Ishikawa (cell line): ENCODE measurements around the gene ARHGEF11.

Experiments
- CEBPB ChIP-seq: IDR thresholded peaks from 2 replicates; pipeline ENCODE4 v1.6.1; 2012
- CREB1 ChIP-seq: IDR thresholded peaks from 2 replicates; pipeline ENCODE4 v1.6.1; 2012; ENCODE audit warnings: low read depth
- EGR1 ChIP-seq: IDR thresholded peaks from 2 replicates; pipeline ENCODE4 v1.6.1; 2012
- EP300 ChIP-seq: IDR thresholded peaks from 2 replicates; pipeline ENCODE4 v1.6.1; 2012; ENCODE audit warnings: borderline replicate concordance
- FOXM1 ChIP-seq: IDR thresholded peaks from 2 replicates; pipeline ENCODE4 v1.6.1; 2012; ENCODE audit warnings: low read depth, borderline replicate concordance
- NFIC ChIP-seq: IDR thresholded peaks from 2 replicates; pipeline ENCODE4 v1.6.1; 2012
- RAD21 ChIP-seq: IDR thresholded peaks from 2 replicates; pipeline ENCODE4 v1.6.1; 2012; ENCODE audit warnings: low read depth
- TAF1 ChIP-seq: IDR thresholded peaks from 2 replicates; pipeline ENCODE4 v1.6.1; 2012; ENCODE audit warnings: low read depth, mild to moderate bottlenecking
- TCF12 ChIP-seq: IDR thresholded peaks from 2 replicates; pipeline ENCODE4 v1.6.1; 2012; ENCODE audit warnings: low read depth
- TEAD4 ChIP-seq: IDR thresholded peaks from 2 replicates; pipeline ENCODE4 v1.6.1; 2012
- YY1 ChIP-seq: IDR thresholded peaks from 2 replicates; pipeline ENCODE4 v1.6.1; 2012; ENCODE audit warnings: low read depth
- ZBTB7A ChIP-seq: IDR thresholded peaks from 2 replicates; pipeline ENCODE4 v1.6.1; 2012; ENCODE audit warnings: low read depth
- TF ChIP-seq, protein P1 (sequence below): IDR thresholded peaks from 2 replicates; pipeline ENCODE4 v1.6.1; 2012
- TF ChIP-seq, protein P2 (sequence below): IDR thresholded peaks from 2 replicates; pipeline ENCODE4 v1.6.1; 2012
- TF ChIP-seq, protein P3 (sequence below): IDR thresholded peaks from 2 replicates; pipeline ENCODE4 v1.6.1; 2012; ENCODE audit warnings: low read depth, mild to moderate bottlenecking

Gene ARHGEF11

GRCh38 chr1:156987715-156988114, 57.8 kb downstream of the ARHGEF11 start:
- no peak for TF ChIP-seq CEBPB
- no peak for TF ChIP-seq RAD21
- TF ChIP-seq CREB1: no peak
- TF ChIP-seq TAF1: no peak

DNA sequence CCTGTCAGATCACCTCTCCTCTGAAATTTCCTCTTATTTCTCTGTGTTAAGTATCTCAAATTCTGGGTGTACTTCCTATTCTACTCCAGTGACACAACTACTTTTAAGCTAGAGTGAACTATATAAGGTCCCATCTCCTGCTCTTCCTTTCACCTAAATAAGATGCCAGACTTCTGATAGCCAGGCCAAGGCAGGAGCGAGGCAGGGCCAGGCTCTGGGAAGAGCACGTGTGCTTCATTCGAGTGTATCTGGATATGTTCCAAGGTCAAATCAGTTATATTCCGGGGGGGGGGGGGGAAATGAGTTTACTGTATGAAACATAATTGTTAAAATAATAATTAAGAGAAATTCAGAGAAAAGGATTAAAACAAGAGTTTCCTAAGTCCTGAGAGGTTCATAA, 65.0 kb downstream of the ARHGEF11 start:
- no peak for TF ChIP-seq YY1
- no peak for TF ChIP-seq TCF12
- TF ChIP-seq EP300: no peak
- TF ChIP-seq ZBTB7A: no peak
- TF ChIP-seq, protein P1, sequence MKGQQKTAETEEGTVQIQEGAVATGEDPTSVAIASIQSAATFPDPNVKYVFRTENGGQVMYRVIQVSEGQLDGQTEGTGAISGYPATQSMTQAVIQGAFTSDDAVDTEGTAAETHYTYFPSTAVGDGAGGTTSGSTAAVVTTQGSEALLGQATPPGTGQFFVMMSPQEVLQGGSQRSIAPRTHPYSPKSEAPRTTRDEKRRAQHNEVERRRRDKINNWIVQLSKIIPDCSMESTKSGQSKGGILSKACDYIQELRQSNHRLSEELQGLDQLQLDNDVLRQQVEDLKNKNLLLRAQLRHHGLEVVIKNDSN: no peak
- TF ChIP-seq TEAD4: no peak
- no peak for TF ChIP-seq RAD21

DNA sequence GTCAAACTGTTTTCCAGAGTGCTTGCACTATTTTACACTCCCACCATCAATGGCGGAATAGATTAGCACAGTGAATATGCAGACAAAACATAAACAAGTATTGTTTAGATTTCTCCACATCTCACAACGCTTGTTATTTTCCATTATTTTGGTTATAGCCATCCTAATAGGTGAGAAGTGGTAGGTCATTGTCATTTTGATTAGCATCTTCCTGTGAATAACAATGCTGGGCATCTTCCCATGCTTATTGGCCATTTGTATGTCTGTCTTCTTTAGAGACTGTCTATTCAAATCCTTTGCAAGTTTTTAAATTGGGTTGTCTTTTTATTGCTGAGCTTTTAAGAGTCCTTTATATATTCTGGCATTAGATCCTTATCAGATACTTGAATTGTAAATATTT, 70.5 kb downstream of the ARHGEF11 start:
- no peak for TF ChIP-seq FOXM1
- no peak for TF ChIP-seq ZBTB7A
- TF ChIP-seq CEBPB: no peak
- TF ChIP-seq TAF1: no peak
- no peak for TF ChIP-seq TCF12
- TF ChIP-seq YY1: no peak
- TF ChIP-seq RAD21: no peak
- no peak for TF ChIP-seq TEAD4

- TF ChIP-seq, protein P2, sequence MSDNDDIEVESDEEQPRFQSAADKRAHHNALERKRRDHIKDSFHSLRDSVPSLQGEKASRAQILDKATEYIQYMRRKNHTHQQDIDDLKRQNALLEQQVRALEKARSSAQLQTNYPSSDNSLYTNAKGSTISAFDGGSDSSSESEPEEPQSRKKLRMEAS: no peak
- TF ChIP-seq EGR1 (no peak), RAD21 (no peak), FOXM1 (no peak), TCF12 (no peak), TAF1 (no peak), EP300 (no peak), NFIC (no peak), YY1 (no peak), TEAD4 (no peak), ZBTB7A (no peak), CREB1 (no peak), CEBPB (no peak)
- TF ChIP-seq, protein P3, sequence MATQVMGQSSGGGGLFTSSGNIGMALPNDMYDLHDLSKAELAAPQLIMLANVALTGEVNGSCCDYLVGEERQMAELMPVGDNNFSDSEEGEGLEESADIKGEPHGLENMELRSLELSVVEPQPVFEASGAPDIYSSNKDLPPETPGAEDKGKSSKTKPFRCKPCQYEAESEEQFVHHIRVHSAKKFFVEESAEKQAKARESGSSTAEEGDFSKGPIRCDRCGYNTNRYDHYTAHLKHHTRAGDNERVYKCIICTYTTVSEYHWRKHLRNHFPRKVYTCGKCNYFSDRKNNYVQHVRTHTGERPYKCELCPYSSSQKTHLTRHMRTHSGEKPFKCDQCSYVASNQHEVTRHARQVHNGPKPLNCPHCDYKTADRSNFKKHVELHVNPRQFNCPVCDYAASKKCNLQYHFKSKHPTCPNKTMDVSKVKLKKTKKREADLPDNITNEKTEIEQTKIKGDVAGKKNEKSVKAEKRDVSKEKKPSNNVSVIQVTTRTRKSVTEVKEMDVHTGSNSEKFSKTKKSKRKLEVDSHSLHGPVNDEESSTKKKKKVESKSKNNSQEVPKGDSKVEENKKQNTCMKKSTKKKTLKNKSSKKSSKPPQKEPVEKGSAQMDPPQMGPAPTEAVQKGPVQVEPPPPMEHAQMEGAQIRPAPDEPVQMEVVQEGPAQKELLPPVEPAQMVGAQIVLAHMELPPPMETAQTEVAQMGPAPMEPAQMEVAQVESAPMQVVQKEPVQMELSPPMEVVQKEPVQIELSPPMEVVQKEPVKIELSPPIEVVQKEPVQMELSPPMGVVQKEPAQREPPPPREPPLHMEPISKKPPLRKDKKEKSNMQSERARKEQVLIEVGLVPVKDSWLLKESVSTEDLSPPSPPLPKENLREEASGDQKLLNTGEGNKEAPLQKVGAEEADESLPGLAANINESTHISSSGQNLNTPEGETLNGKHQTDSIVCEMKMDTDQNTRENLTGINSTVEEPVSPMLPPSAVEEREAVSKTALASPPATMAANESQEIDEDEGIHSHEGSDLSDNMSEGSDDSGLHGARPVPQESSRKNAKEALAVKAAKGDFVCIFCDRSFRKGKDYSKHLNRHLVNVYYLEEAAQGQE: no peak
- TF ChIP-seq, protein P1: no peak
Measured at GRCh38 chr1:156973417-156973816, 72.1 kb downstream of the ARHGEF11 start.

- TF ChIP-seq, protein P1: no peak
- TF ChIP-seq CEBPB (0 out of 2 replicates have a peak, but pooled peaks have one; percentile 9), EGR1 (no peak)
Measured at GRCh38 chr1:156970017-156970416, 75.5 kb downstream of the ARHGEF11 start.

- TF ChIP-seq TEAD4 (no peak), NFIC (no peak), EGR1 (no peak), CREB1 (no peak), CEBPB (no peak), TCF12 (no peak), TAF1 (no peak), RAD21 (no peak), FOXM1 (no peak), EP300 (no peak), YY1 (no peak), ZBTB7A (no peak)
- TF ChIP-seq, protein P3: no peak
- TF ChIP-seq, protein P1: no peak
- TF ChIP-seq, protein P2: no peak
Measured at GRCh38 chr1:156969496-156969895, 76.0 kb downstream of the ARHGEF11 start.
